Measurements from ENCODE around the gene KLHL3.

KLHL3 gene

DNA sequence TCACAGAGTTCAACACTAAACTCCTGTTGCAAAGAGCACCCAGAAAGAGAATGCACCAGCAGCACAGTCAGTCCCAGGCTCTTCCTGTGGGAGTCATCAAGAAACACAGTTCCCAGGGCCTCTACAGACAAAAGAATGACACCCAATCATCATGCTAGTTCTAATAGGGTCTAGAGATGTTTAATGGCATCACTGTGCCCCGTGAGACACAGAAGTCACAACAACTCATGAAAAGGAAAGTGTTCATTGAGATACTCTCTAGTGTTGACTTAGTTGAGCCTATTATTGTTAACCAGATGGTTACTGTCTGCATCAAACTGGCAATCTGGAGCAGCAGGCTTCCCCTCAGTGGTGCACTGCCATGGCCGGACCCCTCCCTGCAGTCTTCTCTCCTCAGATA lies 1.6 kb downstream of the KLHL3 start:
- Histone ChIP-seq H3K9me3 (ENCODE audit: control insufficient read depth, insufficient read depth, low read depth, low read length) (no peaks in the 10 kb centered on the region), H3K4me1 (ENCODE audit: control insufficient read depth, insufficient read depth, low read length) (0 out of 2 replicates have a peak, but pooled peaks cover 6% of the 10 kb centered on the region), H3K4me3 (ENCODE audit: low read depth, low read length) (no peak overlapping the region), H3K36me3 (ENCODE audit: control insufficient read depth in 2 of 2, insufficient read depth in 1 of 2, low read length in 2 of 2) (no peaks in the 10 kb centered on the region), H3K27ac (ENCODE audit: extremely low read depth, low read depth, low read length) (no peak overlapping the region)
- ChIA-PET CTCF (interaction anchor here (2.7 to 3.0 kb wide), 3 partner anchors 8 to 104 kb away, joined by 17 to 28 read pairs (median 17); no protein-coding TSS in a partner anchor), POLR2A (no interaction called here)
- TF ChIP-seq ZBTB20 (tag by site-specific recombination; IDR thresholded peaks at IDR 0.05) = peak; percentile 59
- TF ChIP-seq, protein P1, sequence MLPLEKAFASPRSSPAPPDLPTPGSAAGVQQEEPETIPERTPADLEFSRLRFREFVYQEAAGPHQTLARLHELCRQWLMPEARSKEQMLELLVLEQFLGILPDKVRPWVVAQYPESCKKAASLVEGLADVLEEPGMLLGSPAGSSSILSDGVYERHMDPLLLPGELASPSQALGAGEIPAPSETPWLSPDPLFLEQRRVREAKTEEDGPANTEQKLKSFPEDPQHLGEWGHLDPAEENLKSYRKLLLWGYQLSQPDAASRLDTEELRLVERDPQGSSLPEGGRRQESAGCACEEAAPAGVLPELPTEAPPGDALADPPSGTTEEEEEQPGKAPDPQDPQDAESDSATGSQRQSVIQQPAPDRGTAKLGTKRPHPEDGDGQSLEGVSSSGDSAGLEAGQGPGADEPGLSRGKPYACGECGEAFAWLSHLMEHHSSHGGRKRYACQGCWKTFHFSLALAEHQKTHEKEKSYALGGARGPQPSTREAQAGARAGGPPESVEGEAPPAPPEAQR (tag by site-specific recombination; IDR thresholded peaks at IDR 0.05) = no peak

GRCh38 chr5:137733922-137734321 lies 2.0 kb downstream of the KLHL3 start:
- TF ChIP-seq ZSCAN4 (tag by site-specific recombination; IDR thresholded peaks at IDR 0.05) = no peak
- no peak for TF ChIP-seq ZNF211 (tag by site-specific recombination; IDR thresholded peaks at IDR 0.05; ENCODE audit: low read depth)
- no peak for TF ChIP-seq GLI2 (tag by site-specific recombination; IDR thresholded peaks at IDR 0.05; ENCODE audit: borderline replicate concordance, low read depth)
- TF ChIP-seq KLF17 (tag by site-specific recombination; IDR thresholded peaks at IDR 0.05) = no peak
- no peak for TF ChIP-seq ZBTB21 (tag by site-specific recombination; IDR thresholded peaks at IDR 0.05)
- TF ChIP-seq ZNF280D (tag by site-specific recombination; IDR thresholded peaks at IDR 0.05) = no peak
- TF ChIP-seq ZNF114 (tag by site-specific recombination; IDR thresholded peaks at IDR 0.05) = no peak
- TF ChIP-seq ZNF660 (tag by site-specific recombination; IDR thresholded peaks at IDR 0.05) = no peak
- TF ChIP-seq ZNF792 (tag by site-specific recombination; IDR thresholded peaks at IDR 0.05) = no peak
- TF ChIP-seq ZNF514 (tag by site-specific recombination; IDR thresholded peaks at IDR 0.05) = no peak
- TF ChIP-seq ZNF521 (tag by site-specific recombination; IDR thresholded peaks at IDR 0.05) = no peak
- TF ChIP-seq ZNF548 (tag by site-specific recombination; IDR thresholded peaks at IDR 0.05) = no peak
- TF ChIP-seq PRDM6 (tag by site-specific recombination; IDR thresholded peaks at IDR 0.05) = no peak
- CTCF ChIA-PET = interaction anchor here (1.0 to 2.9 kb wide), 3 partner anchors 8 to 102 kb away, joined by 3 to 17 read pairs (median 17); no protein-coding TSS in a partner anchor
- no peak overlapping the region for H3K4me3 ChIP-seq (ENCODE audit: low read depth, low read length)
- POLR2A ChIA-PET = no interaction called here
- 0 out of 2 replicates have a peak, but pooled peaks cover 6% of the 10 kb centered on the region for H3K4me1 ChIP-seq (ENCODE audit: control insufficient read depth, insufficient read depth, low read length)
- H3K9me3 ChIP-seq (ENCODE audit: control insufficient read depth, insufficient read depth, low read depth, low read length) = no peaks in the 10 kb centered on the region
- H3K27ac ChIP-seq (ENCODE audit: extremely low read depth, low read depth, low read length) = no peak overlapping the region
- no peaks in the 10 kb centered on the region for H3K36me3 ChIP-seq (ENCODE audit: control insufficient read depth in 2 of 2, insufficient read depth in 1 of 2, low read length in 2 of 2)
